ENCODE measurements around the gene TP53I13.

Gene TP53I13

GRCh38 chr17:29594519-29595090, 26.1 kb downstream of the TP53I13 start:
- no peak for DNase-seq

- no peak for DNase-seq
Measured at GRCh38 chr17:29595107-29595942, 26.8 kb downstream of the TP53I13 start.

GRCh38 chr17:29595943-29596774, 27.7 kb downstream of the TP53I13 start:
- DNase-seq = no peak

- no peak for DNase-seq
Measured at GRCh38 chr17:29596811-29597210, 28.3 kb downstream of the TP53I13 start.

- DNase-seq = no peak
Measured at GRCh38 chr17:29597361-29598172, 29.1 kb downstream of the TP53I13 start.

GRCh38 chr17:29603109-29603674, 34.7 kb downstream of the TP53I13 start:
- no peak for DNase-seq

GRCh38 chr17:29607557-29608195, 39.2 kb downstream of the TP53I13 start:
- DNase-seq = no peak

GRCh38 chr17:29608986-29609385, 40.5 kb downstream of the TP53I13 start:
- no peak for DNase-seq

GRCh38 chr17:29610395-29610794, 41.9 kb downstream of the TP53I13 start:
- DNase-seq = no peak

GRCh38 chr17:29611351-29612093, 43.0 kb downstream of the TP53I13 start:
- DNase-seq = no peak

- DNase-seq = no peak
Measured at GRCh38 chr17:29612094-29612403, 43.5 kb downstream of the TP53I13 start.

GRCh38 chr17:29612404-29613280, 44.1 kb downstream of the TP53I13 start:
- DNase-seq = no peak

- no peak for DNase-seq
Measured at GRCh38 chr17:29613352-29613837, 44.9 kb downstream of the TP53I13 start.

GRCh38 chr17:29613856-29614255, 45.4 kb downstream of the TP53I13 start:
- no peak for DNase-seq

- no peak for DNase-seq
Measured at GRCh38 chr17:29614349-29615047, 46.0 kb downstream of the TP53I13 start.

GRCh38 chr17:29615048-29615385, 46.5 kb downstream of the TP53I13 start:
- DNase-seq = no peak

GRCh38 chr17:29615492-29616299, 47.2 kb downstream of the TP53I13 start:
- peak; percentile 36 for DNase-seq

GRCh38 chr17:29616300-29617048, 48.0 kb downstream of the TP53I13 start:
- no peak for DNase-seq

All from NCI-H1092 treated with DMSO at 0.1 percent for 48 hours (cell line).